ENCODE data around the gene DOK3. TPM values are rescaled to one million over a fixed set of nuclear protein-coding genes. Genes with fewer than 3 reads are reported as not detected.

The DOK3 gene
- total and polyA plus RNA-seq, 2 donors (not counting 1 experiment from before 2014, with no cell fraction given) = 103 to 115 TPM

- CTCF ChIA-PET = interaction anchor here (0.9 to 21.3 kb wide), 18 partner anchors 9 to 149 kb away, joined by 3 to 628 read pairs (median 4); partner anchors contain the start of genes DBN1, DOK3, F12 and GRK6
- 92% methylated on average over 16 of the region's 24 CpGs for WGBS (ENCODE audit: insufficient coverage)
- Mint-ChIP-seq H3K27me3 (no peaks in the 10 kb centered on the region), H3K27ac (peak overlapping the region; percentile 61), H3K4me3 (peak overlapping the region; percentile 39), H3K4me1 (peaks cover 22% of the 10 kb centered on the region), H3K9me3 (ENCODE audit: insufficient read depth) (no peaks in the 10 kb centered on the region)
- H3K9me3 ChIP-seq (ENCODE audit: control extremely low read depth in 1 of 3, control insufficient read depth in 2 of 3, insufficient read depth in 1 of 3, low read length in 2 of 3) = peaks cover 0 to 4% (median 0%) of the 10 kb centered on the region in 3 donors
- H3K36me3 ChIP-seq (replicated peaks in 1 of 2; ENCODE audit: control extremely low read depth in 1 of 2, control insufficient read depth in 1 of 2, extremely low read depth in 1 of 2, insufficient read depth in 2 of 2, low read length in 1 of 2) = no peaks in the 10 kb centered on the region
- DNase-seq = peak; percentile 83
- H3K27me3 ChIP-seq (replicated peaks in 1 of 4; ENCODE audit: control extremely low read depth in 1 of 4, control insufficient read depth in 3 of 4, insufficient read depth in 4 of 4, low read length in 3 of 4) = no peaks in the 10 kb centered on the region
- peaks cover 29% of the 10 kb centered on the region for H4K20me1 ChIP-seq (ENCODE audit: control insufficient read depth, insufficient read depth, low read length, poor library complexity, severe bottlenecking)
- no peak overlapping the region for H3K27ac ChIP-seq (ENCODE audit: low read length in 2 of 2)
- H2AFZ ChIP-seq (ENCODE audit: insufficient read depth, low read depth, low read length, poor library complexity, severe bottlenecking) = no peak overlapping the region
- intact Hi-C loops (cut with micrococcal nuclease) = loop anchor here (2.0 kb wide), 1 partner anchor 144 kb away; no protein-coding TSS in a partner anchor
- POLR2A ChIA-PET = interaction anchor here (0.5 to 6.7 kb wide), 6 partner anchors 26 to 140 kb away, joined by 3 to 87 read pairs (median 4); no protein-coding TSS in a partner anchor
- no peak overlapping the region for H3K4me3 ChIP-seq (ENCODE audit: control extremely low read depth in 1 of 5, extremely low read depth in 1 of 5, insufficient read depth in 1 of 5, low read depth in 2 of 5, low read length in 4 of 5)
- peaks cover 17 to 31% of the 10 kb centered on the region in 2 donors for H3K4me1 ChIP-seq (ENCODE audit: control insufficient read depth in 2 of 2, insufficient read depth in 2 of 2, low read length in 2 of 2)
- peaks cover 11% of the 10 kb centered on the region for H3K79me2 ChIP-seq (ENCODE audit: control insufficient read depth, insufficient read depth, low read length)
- no peak for TF ChIP-seq EZH2 (IDR thresholded peaks at IDR 0.05; ENCODE audit: borderline replicate concordance, insufficient read depth, low read depth, low read length, poor library complexity, severe bottlenecking)
- peak; percentile 60 for TF ChIP-seq CTCF (IDR thresholded peaks at IDR 0.05)
- H3K4me2 ChIP-seq (replicated peaks; ENCODE audit: low read depth, low read length, poor library complexity, severe bottlenecking) = peak overlapping the region; percentile 99
- H3K9ac ChIP-seq (ENCODE audit: low read length) = no peak overlapping the region
- ATAC-seq (ENCODE audit: low read depth) = peak; percentile 18
Observed at GRCh38 chr5:177456976-177457851, 52.4 kb downstream of the DOK3 start.
